K562 (cell line): Measurements from ENCODE around the gene SPRR1A. TPM values are rescaled to one million over a fixed set of nuclear protein-coding genes. Genes with fewer than 3 reads are reported as not detected.

ENCODE experiments used
- ATAC-seq: fragments of 200-7000 bp; cut with Tn5 transposase; 3 replicates; pipeline ENCODE4 v1.9.1; 2020; ENCODE audit warnings: moderate library complexity
- BruUV-seq: library from RNA; stranded (reverse); fragments of 400-500 nt; replicated peaks from 2 replicates; lab custom pipeline; 2021; lab: Mats Ljungman, UMichigan
- CTCF ChIA-PET: fragments of 300-600 bp; formaldehyde crosslinking; extraction: SDS; loops from one replicate; lab custom pipeline; 2021; ENCODE audit warnings: low intra/inter-chr PET ratio; lab: Yijun Ruan, JAX
- POLR2A ChIA-PET: fragments of 300-600, 350-650 bp; sonication (Branson Sonifier 250); formaldehyde crosslinking; extraction: SDS; loops from one replicate; lab custom pipeline; 2021; ENCODE audit warnings: antibody characterized with exemption, inconsistent platforms; lab: Yijun Ruan, JAX
- DNase-seq, 4 experiments: peaks; one replicate each; pipeline versions ENCODE4 v3.0.0 to v3.0.0-alpha.2; 2011 to 2018; ENCODE audit warnings: low spot score in 3 of 4, mixed read lengths in 3 of 4; ENCODE audit errors: extremely low read depth in 1 of 4
- FAIRE-seq: peaks from 2 replicates; lab custom pipeline; 2011; peaks lifted over from hg19 to GRCh38; lab: Jason Lieb, UNC
- H2AFZ ChIP-seq: 2 replicates; pipeline ENCODE4 v1.6.0; 2011; ENCODE audit warnings: low read depth, low read length, control low read depth, inconsistent platforms
- H3K27ac ChIP-seq: fragments of 200-600 bp; 3 replicates; pipeline ENCODE4 v1.8.0; 2011; ENCODE audit warnings: low read depth, mild to moderate bottlenecking, control low read depth, inconsistent platforms, low read length, moderate library complexity, mixed read lengths; ENCODE audit errors: extremely low read depth
- H3K27me3 ChIP-seq, 2 experiments: fragments of 300-600 bp in 1 of 2; 2 replicates in 1 of 2; 3 replicates in 1 of 2; pipeline versions ENCODE4 v1.6.0 to v1.8.0; 2011; ENCODE audit warnings: inconsistent platforms in 2 of 2, low read length in 2 of 2, mild to moderate bottlenecking in 1 of 2, mixed read lengths in 1 of 2, moderate library complexity in 1 of 2; ENCODE audit not compliant: control insufficient read depth in 2 of 2, insufficient read depth in 2 of 2
- H3K36me3 ChIP-seq: fragments of 300-600 bp; 3 replicates; pipeline ENCODE4 v1.8.0; 2011; ENCODE audit warnings: mild to moderate bottlenecking, low read length, inconsistent platforms; ENCODE audit not compliant: control insufficient read depth, insufficient read depth
- H3K4me1 ChIP-seq, 2 experiments: fragments of 200-600 bp in 1 of 2; replicated peaks in 1 of 2; 2 replicates in 1 of 2; 3 replicates in 1 of 2; pipeline versions ENCODE4 v1.5.1 to v1.8.0; 2011; ENCODE audit warnings: inconsistent platforms in 2 of 2, low read length in 2 of 2, mild to moderate bottlenecking in 1 of 2, mixed read lengths in 1 of 2, moderate library complexity in 1 of 2; ENCODE audit not compliant: control insufficient read depth in 2 of 2, insufficient read depth in 2 of 2
- H3K4me2 ChIP-seq: 2 replicates; pipeline ENCODE4 v1.6.1; 2011; ENCODE audit warnings: low read length, control low read depth, inconsistent platforms, mixed read lengths; ENCODE audit not compliant: insufficient read depth
- H3K4me3 ChIP-seq: fragments of 200-600 bp; sonication (generic), shearing (Covaris generic); 2 replicates; pipeline ENCODE4 v1.5.1; 2016; ENCODE audit warnings: control low read depth, inconsistent platforms
- H3K79me2 ChIP-seq: fragments of 200-600 bp; 3 replicates; pipeline ENCODE4 v1.8.0; 2011; ENCODE audit warnings: low read length, inconsistent platforms; ENCODE audit not compliant: control insufficient read depth, insufficient read depth
- H3K9ac ChIP-seq, 2 experiments: 2 replicates each; pipeline versions ENCODE4 v1.6.0 to v1.6.1; 2011; ENCODE audit warnings: low read depth in 2 of 2, low read length in 2 of 2, control low read depth in 1 of 2, inconsistent platforms in 1 of 2, mild to moderate bottlenecking in 1 of 2, mixed read lengths in 1 of 2; ENCODE audit not compliant: insufficient read depth in 1 of 2
- H3K9me1 ChIP-seq: one replicate; pipeline ENCODE4 v1.6.0; 2011; ENCODE audit warnings: inconsistent platforms, mild to moderate bottlenecking, low read length, moderate library complexity; ENCODE audit not compliant: control insufficient read depth, insufficient read depth
- H3K9me3 ChIP-seq: replicated peaks from 2 replicates; pipeline ENCODE4 v1.5.1; 2011; ENCODE audit warnings: low read depth, low read length, inconsistent platforms; ENCODE audit not compliant: control insufficient read depth, insufficient read depth
- H4K20me1 ChIP-seq: replicated peaks from 2 replicates; pipeline ENCODE4 v1.6.1; 2011; ENCODE audit warnings: low read length, inconsistent platforms, mixed read lengths; ENCODE audit not compliant: control insufficient read depth, insufficient read depth
- CC2D1A ChIP-seq: fragments of 450-650 bp; IDR thresholded peaks from 2 replicates; pipeline ENCODE4 v1.6.1; 2017; ENCODE audit warnings: mild to moderate bottlenecking
- FOXK2 ChIP-seq, 2 experiments: fragments of 450-650 bp; IDR thresholded peaks in 1 of 2; conservative IDR thresholded peaks in 1 of 2; 2 replicates each; pipeline ENCODE4 v1.6.1; 2016; ENCODE audit warnings: low read depth in 2 of 2, mild to moderate bottlenecking in 1 of 2
- GATA2 ChIP-seq: sonication (generic); formaldehyde crosslinking; IDR thresholded peaks from 2 replicates; pipeline ENCODE4 v1.4.0; 2020; ENCODE audit warnings: mild to moderate bottlenecking, missing genetic modification reagents
- HMGN3 ChIP-seq: IDR thresholded peaks from 2 replicates; pipeline ENCODE4 v1.6.1; 2011; ENCODE audit warnings: borderline replicate concordance, low read depth, mild to moderate bottlenecking, mixed read lengths, low read length; ENCODE audit not compliant: insufficient read length; ENCODE audit errors: extremely low read depth
- JUN ChIP-seq, 2 experiments: sonication (generic) in 1 of 2; formaldehyde crosslinking in 1 of 2; IDR thresholded peaks; 2 replicates each; pipeline versions ENCODE4 v1.6.1 to v1.8.0; 2012 to 2022; ENCODE audit warnings: borderline replicate concordance in 2 of 2, mild to moderate bottlenecking in 2 of 2, improper control_type of control experiment in 1 of 2, low read depth in 1 of 2, low read length in 1 of 2, missing genetic modification reagents in 1 of 2
- MAZ ChIP-seq, 2 experiments: fragments of 450-650 bp in 1 of 2; sonication (generic) in 1 of 2; formaldehyde crosslinking; IDR thresholded peaks in 1 of 2; conservative IDR thresholded peaks in 1 of 2; 2 replicates each; pipeline versions ENCODE4 v1.4.0 to v1.5.0; 2020; ENCODE audit warnings: mild to moderate bottlenecking in 1 of 2, missing genetic modification reagents in 1 of 2
- MEF2D ChIP-seq: conservative IDR thresholded peaks from 2 replicates; pipeline ENCODE4 v1.6.1; 2016; ENCODE audit warnings: low read depth, missing genetic modification characterization, missing compliant biosample characterization
- POLR3G ChIP-seq: IDR thresholded peaks from 2 replicates; pipeline ENCODE4 v1.6.1; 2011; ENCODE audit not compliant: insufficient read length, insufficient replicate concordance; ENCODE audit errors: extremely low read depth
- TRIM28 ChIP-seq: fragments of 450-650 bp; IDR thresholded peaks from 2 replicates; pipeline ENCODE4 v1.6.1; 2017
- ZBED1 ChIP-seq: IDR thresholded peaks from 2 replicates; pipeline ENCODE4 v1.6.1; 2014
- ZBTB7A ChIP-seq: IDR thresholded peaks from 2 replicates; pipeline ENCODE4 v1.6.1; 2011; ENCODE audit warnings: low read depth, mild to moderate bottlenecking, low read length, moderate library complexity, borderline replicate concordance; ENCODE audit not compliant: control insufficient read depth
- ZNF146 ChIP-seq: IDR thresholded peaks from one replicate; pipeline ENCODE4 v1.6.1; 2018; ENCODE audit warnings: missing compliant biosample characterization; ENCODE audit not compliant: unreplicated experiment
- WGBS: fragments of 100-300 bp; shearing (Covaris generic); methylation state at CpG from one replicate; pipeline ENCODE4 v1.1.6; 2016; ENCODE audit warnings: low coverage, mixed read lengths; ENCODE audit not compliant: insufficient coverage; ENCODE audit errors: missing lambda C conversion rate; 5-methylcytosine and 5-hydroxymethylcytosine counted together
- in situ Hi-C: fragments of 300-500 bp; cut with MboI; formaldehyde crosslinking; loops from 4 replicates; pipeline ENCODE4 v1.15.0; 2018; ENCODE audit warnings: inconsistent platforms, mixed read lengths
- intact Hi-C: fragments of 100-400 bp; cut with micrococcal nuclease; formaldehyde crosslinking; loops from 2 replicates; pipeline ENCODE4 v1.14.2; 2022
- polyA plus RNA-seq, 8 experiments: library from polyadenylated mRNA; depleted of rRNA in 4 of 8; stranded (reverse) in 5 of 8; unstranded in 3 of 8; fragments of >200 nt; fragmentation: Nextera tagmentation in 2 of 8; fragmentation: Illumina TruSeq in 1 of 8; extraction: Ambion mirVana in 2 of 8; extraction: Trizol in 1 of 8; gene quantifications; 2 replicates each; pipeline versions ENCODE4 v1.2.1 to v1.2.3, GENCODE V29; 2011 to 2014; ENCODE audit warnings: inconsistent platforms in 1 of 8, missing spikeins in 1 of 8
- total RNA-seq, 7 experiments: library from RNA; depleted of rRNA in 6 of 7; stranded (reverse); fragments of >200 nt in 6 of 7; fragmentation: Illumina TruSeq in 2 of 7; extraction: Trizol in 2 of 7; gene quantifications; 2 replicates each; pipeline versions ENCODE4 v1.2.1 to v1.2.3, GENCODE V29; 2011 to 2021; ENCODE audit warnings: low replicate concordance in 1 of 7
- TF ChIP-seq, protein P1 (sequence below): fragments of 450-650 bp; formaldehyde crosslinking; IDR thresholded peaks from 2 replicates; pipeline ENCODE4 v1.4.0; 2020; ENCODE audit warnings: mild to moderate bottlenecking, moderate library complexity
- TF ChIP-seq, protein P2 (sequence below): sonication (generic); formaldehyde crosslinking; IDR thresholded peaks from 2 replicates; pipeline ENCODE4 v1.8.0; 2022; ENCODE audit warnings: missing genetic modification reagents, mild to moderate bottlenecking, borderline replicate concordance
- TF ChIP-seq, protein P3 (sequence below): sonication (generic); formaldehyde crosslinking; IDR thresholded peaks from 2 replicates; pipeline ENCODE4 v1.8.0; 2022; ENCODE audit warnings: mild to moderate bottlenecking, missing genetic modification reagents, borderline replicate concordance
- TF ChIP-seq, protein P4 (sequence below): fragments of 450-650 bp; IDR thresholded peaks from 2 replicates; pipeline ENCODE4 v1.6.1; 2016; ENCODE audit warnings: missing biosample characterization, missing genetic modification characterization

Gene SPRR1A
- total and polyA plus RNA-seq, 9 of the 15 experiments (the other 6 are each of a cell fraction or from before 2014, with no cell fraction given), result not detected

DNA sequence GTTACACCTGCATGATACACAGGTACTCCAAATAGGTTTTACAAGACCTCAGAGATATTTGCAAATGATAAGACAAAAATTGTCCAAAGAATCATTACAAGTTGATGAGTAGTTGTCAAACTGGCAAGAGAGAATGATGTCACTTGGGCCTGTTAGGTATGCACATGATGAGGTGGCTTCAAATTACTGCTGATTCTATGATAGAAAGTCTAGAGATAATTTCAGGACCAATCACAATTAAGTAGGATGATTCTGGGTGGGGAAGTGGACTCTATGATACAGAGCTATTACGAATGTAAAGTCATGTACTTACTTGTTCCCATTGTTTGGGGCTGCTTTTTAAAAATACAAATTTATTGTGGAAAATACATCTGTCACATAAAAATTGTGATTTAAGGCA is 41.9 kb downstream of the SPRR1A start:
- no peaks in the 10 kb centered on the region for H3K79me2 ChIP-seq
- H3K36me3 ChIP-seq, result no peaks in the 10 kb centered on the region
- CTCF ChIA-PET, result no interaction called here
- H3K4me1 ChIP-seq, result no peaks in the 10 kb centered on the region; a peak in 1 of 5 replicates
- no peaks in the 10 kb centered on the region for H4K20me1 ChIP-seq
- WGBS, result 6% methylated on average over 1 of the region's 1 CpG
- POLR2A ChIA-PET, result no interaction called here
- no peak overlapping the region for H3K4me2 ChIP-seq
- H3K27me3 ChIP-seq, result no peaks in the 10 kb centered on the region
- no peak overlapping the region for H3K27ac ChIP-seq
- BruUV-seq, result no TSS peak
- ATAC-seq (no peak), DNase-seq (no peak), FAIRE-seq (no peak)
- no peak overlapping the region for H3K9ac ChIP-seq
- in situ Hi-C loops (no loop called here), intact Hi-C loops (no loop called here)
- H3K9me1 ChIP-seq, result no peaks in the 10 kb centered on the region
- H2AFZ ChIP-seq, result no peak overlapping the region
- H3K4me3 ChIP-seq, result no peak overlapping the region
- H3K9me3 ChIP-seq, result no peaks in the 10 kb centered on the region
- TF ChIP-seq JUN (IDR thresholded peaks at IDR 0.05; ENCODE audit: borderline replicate concordance, low read depth, low read length) (no peak), JUN (CRISPR knock-in tag; IDR thresholded peaks at IDR 0.05; ENCODE audit: borderline replicate concordance) (no peak), HMGN3 (no peak), TRIM28 (no peak), ZNF146 (no peak), ZBED1 (no peak), MAZ (CRISPR knock-in tag; conservative IDR thresholded peaks at IDR 0.05 in 1 of 2, IDR thresholded peaks at IDR 0.05 in 1 of 2) (no peak), POLR3G (no peak), FOXK2 (conservative IDR thresholded peaks at IDR 0.05 in 1 of 2, IDR thresholded peaks at IDR 0.05 in 1 of 2; ENCODE audit: low read depth in 2 of 2) (no peak), GATA2 (CRISPR knock-in tag) (no peak), MEF2D (tag) (no peak), ZBTB7A (no peak), CC2D1A (no peak)
- TF ChIP-seq, protein P1, sequence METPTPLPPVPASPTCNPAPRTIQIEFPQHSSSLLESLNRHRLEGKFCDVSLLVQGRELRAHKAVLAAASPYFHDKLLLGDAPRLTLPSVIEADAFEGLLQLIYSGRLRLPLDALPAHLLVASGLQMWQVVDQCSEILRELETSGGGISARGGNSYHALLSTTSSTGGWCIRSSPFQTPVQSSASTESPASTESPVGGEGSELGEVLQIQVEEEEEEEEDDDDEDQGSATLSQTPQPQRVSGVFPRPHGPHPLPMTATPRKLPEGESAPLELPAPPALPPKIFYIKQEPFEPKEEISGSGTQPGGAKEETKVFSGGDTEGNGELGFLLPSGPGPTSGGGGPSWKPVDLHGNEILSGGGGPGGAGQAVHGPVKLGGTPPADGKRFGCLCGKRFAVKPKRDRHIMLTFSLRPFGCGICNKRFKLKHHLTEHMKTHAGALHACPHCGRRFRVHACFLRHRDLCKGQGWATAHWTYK, result no peak
- TF ChIP-seq, protein P2, sequence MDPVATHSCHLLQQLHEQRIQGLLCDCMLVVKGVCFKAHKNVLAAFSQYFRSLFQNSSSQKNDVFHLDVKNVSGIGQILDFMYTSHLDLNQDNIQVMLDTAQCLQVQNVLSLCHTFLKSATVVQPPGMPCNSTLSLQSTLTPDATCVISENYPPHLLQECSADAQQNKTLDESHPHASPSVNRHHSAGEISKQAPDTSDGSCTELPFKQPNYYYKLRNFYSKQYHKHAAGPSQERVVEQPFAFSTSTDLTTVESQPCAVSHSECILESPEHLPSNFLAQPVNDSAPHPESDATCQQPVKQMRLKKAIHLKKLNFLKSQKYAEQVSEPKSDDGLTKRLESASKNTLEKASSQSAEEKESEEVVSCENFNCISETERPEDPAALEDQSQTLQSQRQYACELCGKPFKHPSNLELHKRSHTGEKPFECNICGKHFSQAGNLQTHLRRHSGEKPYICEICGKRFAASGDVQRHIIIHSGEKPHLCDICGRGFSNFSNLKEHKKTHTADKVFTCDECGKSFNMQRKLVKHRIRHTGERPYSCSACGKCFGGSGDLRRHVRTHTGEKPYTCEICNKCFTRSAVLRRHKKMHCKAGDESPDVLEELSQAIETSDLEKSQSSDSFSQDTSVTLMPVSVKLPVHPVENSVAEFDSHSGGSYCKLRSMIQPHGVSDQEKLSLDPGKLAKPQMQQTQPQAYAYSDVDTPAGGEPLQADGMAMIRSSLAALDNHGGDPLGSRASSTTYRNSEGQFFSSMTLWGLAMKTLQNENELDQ (CRISPR knock-in tag), result no peak
- TF ChIP-seq, protein P3, sequence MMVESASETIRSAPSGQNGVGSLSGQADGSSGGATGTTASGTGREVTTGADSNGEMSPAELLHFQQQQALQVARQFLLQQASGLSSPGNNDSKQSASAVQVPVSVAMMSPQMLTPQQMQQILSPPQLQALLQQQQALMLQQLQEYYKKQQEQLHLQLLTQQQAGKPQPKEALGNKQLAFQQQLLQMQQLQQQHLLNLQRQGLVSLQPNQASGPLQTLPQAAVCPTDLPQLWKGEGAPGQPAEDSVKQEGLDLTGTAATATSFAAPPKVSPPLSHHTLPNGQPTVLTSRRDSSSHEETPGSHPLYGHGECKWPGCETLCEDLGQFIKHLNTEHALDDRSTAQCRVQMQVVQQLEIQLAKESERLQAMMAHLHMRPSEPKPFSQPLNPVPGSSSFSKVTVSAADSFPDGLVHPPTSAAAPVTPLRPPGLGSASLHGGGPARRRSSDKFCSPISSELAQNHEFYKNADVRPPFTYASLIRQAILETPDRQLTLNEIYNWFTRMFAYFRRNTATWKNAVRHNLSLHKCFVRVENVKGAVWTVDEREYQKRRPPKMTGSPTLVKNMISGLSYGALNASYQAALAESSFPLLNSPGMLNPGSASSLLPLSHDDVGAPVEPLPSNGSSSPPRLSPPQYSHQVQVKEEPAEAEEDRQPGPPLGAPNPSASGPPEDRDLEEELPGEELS (CRISPR knock-in tag), result no peak
- TF ChIP-seq, protein P4, sequence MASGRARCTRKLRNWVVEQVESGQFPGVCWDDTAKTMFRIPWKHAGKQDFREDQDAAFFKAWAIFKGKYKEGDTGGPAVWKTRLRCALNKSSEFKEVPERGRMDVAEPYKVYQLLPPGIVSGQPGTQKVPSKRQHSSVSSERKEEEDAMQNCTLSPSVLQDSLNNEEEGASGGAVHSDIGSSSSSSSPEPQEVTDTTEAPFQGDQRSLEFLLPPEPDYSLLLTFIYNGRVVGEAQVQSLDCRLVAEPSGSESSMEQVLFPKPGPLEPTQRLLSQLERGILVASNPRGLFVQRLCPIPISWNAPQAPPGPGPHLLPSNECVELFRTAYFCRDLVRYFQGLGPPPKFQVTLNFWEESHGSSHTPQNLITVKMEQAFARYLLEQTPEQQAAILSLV (tag), result no peak
